K562 (cell line): ENCODE measurements around the gene WDR90. TPM values are rescaled to one million over a fixed set of nuclear protein-coding genes. Genes with fewer than 3 reads are reported as not detected.
A peak's percentile ranks its signal among the peaks of the same experiment; 100 is the strongest.

Experiments used
- ATF7 ChIP-seq: fragments of 450-650 bp; IDR thresholded peaks from 2 replicates; pipeline ENCODE4 v1.7.1; 2014; ENCODE audit warnings: mild to moderate bottlenecking, moderate library complexity
- CBX1 ChIP-seq: sonication (generic); IDR thresholded peaks from 2 replicates; pipeline ENCODE4 v1.6.1; 2016; ENCODE audit warnings: antibody characterized with exemption, low read depth, mild to moderate bottlenecking
- CHD2 ChIP-seq: IDR thresholded peaks from 2 replicates; pipeline ENCODE4 v1.6.1; 2011; ENCODE audit warnings: low read depth, low read length
- CHD4 ChIP-seq: fragments of 200-600 bp; sonication (generic); IDR thresholded peaks from 3 replicates; pipeline ENCODE4 v1.6.1; 2012; ENCODE audit warnings: low read depth, mild to moderate bottlenecking, mixed read lengths, low read length, inconsistent platforms; ENCODE audit not compliant: insufficient read depth, insufficient replicate concordance, poor library complexity, severe bottlenecking
- PHB2 ChIP-seq: fragments of 450-650 bp; IDR thresholded peaks from 2 replicates; pipeline ENCODE4 v1.6.1; 2017; ENCODE audit warnings: low read depth
- RBM22 ChIP-seq: fragments of 200-400 bp; formaldehyde crosslinking; IDR thresholded peaks from 2 replicates; pipeline ENCODE4 v1.6.1; 2018; ENCODE audit warnings: low read length, low read depth; ENCODE audit not compliant: poor library complexity, severe bottlenecking
- SIX5 ChIP-seq, 2 experiments: IDR thresholded peaks; 2 replicates each; pipeline ENCODE4 v1.6.1; 2011; ENCODE audit warnings: low read length in 2 of 2, borderline replicate concordance in 1 of 2, low read depth in 1 of 2, mild to moderate bottlenecking in 1 of 2, moderate library complexity in 1 of 2; ENCODE audit not compliant: insufficient read depth in 1 of 2
- THRA ChIP-seq: fragments of 450-650 bp; IDR thresholded peaks from 2 replicates; pipeline ENCODE4 v1.6.1; 2017; ENCODE audit warnings: mild to moderate bottlenecking, moderate library complexity
- YBX1 ChIP-seq: fragments of 450-650 bp; IDR thresholded peaks from 2 replicates; pipeline ENCODE4 v1.7.1; 2016; ENCODE audit warnings: mild to moderate bottlenecking
- ZNF512 ChIP-seq: IDR thresholded peaks from 2 replicates; pipeline ENCODE4 v1.6.1; 2016; ENCODE audit warnings: missing genetic modification characterization, missing compliant biosample characterization
- ZNF609 ChIP-seq: sonication (generic); formaldehyde crosslinking; IDR thresholded peaks from 2 replicates; pipeline ENCODE4 v1.8.1; 2023; ENCODE audit warnings: missing genetic modification reagents, mild to moderate bottlenecking, borderline replicate concordance
- ZNF79 ChIP-seq: fragments of 250-450 bp; sonication (Bioruptor Pico); IDR thresholded peaks from 2 replicates; pipeline ENCODE4 v1.4.0; 2020; ENCODE audit warnings: low read depth, mild to moderate bottlenecking, moderate library complexity
- polyA plus RNA-seq, 8 experiments: library from polyadenylated mRNA; depleted of rRNA in 4 of 8; stranded (reverse) in 5 of 8; unstranded in 3 of 8; fragments of >200 nt; fragmentation: Nextera tagmentation in 2 of 8; fragmentation: Illumina TruSeq in 1 of 8; extraction: Ambion mirVana in 2 of 8; extraction: Trizol in 1 of 8; gene quantifications; 2 replicates each; pipeline versions ENCODE4 v1.2.1 to v1.2.3, GENCODE V29; 2011 to 2014; ENCODE audit warnings: inconsistent platforms in 1 of 8, missing spikeins in 1 of 8
- total RNA-seq, 7 experiments: library from RNA; depleted of rRNA in 6 of 7; stranded (reverse); fragments of >200 nt in 6 of 7; fragmentation: Illumina TruSeq in 2 of 7; extraction: Trizol in 2 of 7; gene quantifications; 2 replicates each; pipeline versions ENCODE4 v1.2.1 to v1.2.3, GENCODE V29; 2011 to 2021; ENCODE audit warnings: low replicate concordance in 1 of 7

Gene WDR90
- total and polyA plus RNA-seq, 9 of the 15 experiments (the other 6 are each of a cell fraction or from before 2014, with no cell fraction given), result 0.44 to 12.6 (median 3.3) TPM

GRCh38 chr16:667780-668518 is 18.8 kb downstream of the WDR90 start, which contains the start of gene RHOT2 (continued):
- TF ChIP-seq ZNF512 (tag) (no peak), RBM22 (no peak), ZNF609 (0 out of 2 replicates have a peak, but pooled peaks have one; percentile 47), ZNF79 (no peak), ATF7 (peak; percentile 80), THRA (no peak), CHD4 (no peak), PHB2 (no peak), YBX1 (no peak), SIX5 (IDR thresholded peaks at IDR 0.05; ENCODE audit: borderline replicate concordance in 1 of 2, insufficient read depth in 1 of 2, low read depth in 1 of 2, low read length in 2 of 2) (peak; percentile 16 to 33; a peak in 1 of 4 replicates), CBX1 (no peak), CHD2 (no peak; the same call in 1 of the 2 replicates)
